22Rv1 (cell line): ENCODE results near the gene CMTM5.

ENCODE experiments used
- ZFX ChIP-seq: fragments of 450-650 bp; IDR thresholded peaks from 2 replicates; pipeline ENCODE4 v1.6.1; 2017; ENCODE audit warnings: antibody characterized with exemption, borderline replicate concordance
- TF ChIP-seq, protein P1 (sequence below): fragments of 450-650 bp; IDR thresholded peaks from 2 replicates; pipeline ENCODE4 v1.5.1; 2017; ENCODE audit warnings: mild to moderate bottlenecking

DNA sequence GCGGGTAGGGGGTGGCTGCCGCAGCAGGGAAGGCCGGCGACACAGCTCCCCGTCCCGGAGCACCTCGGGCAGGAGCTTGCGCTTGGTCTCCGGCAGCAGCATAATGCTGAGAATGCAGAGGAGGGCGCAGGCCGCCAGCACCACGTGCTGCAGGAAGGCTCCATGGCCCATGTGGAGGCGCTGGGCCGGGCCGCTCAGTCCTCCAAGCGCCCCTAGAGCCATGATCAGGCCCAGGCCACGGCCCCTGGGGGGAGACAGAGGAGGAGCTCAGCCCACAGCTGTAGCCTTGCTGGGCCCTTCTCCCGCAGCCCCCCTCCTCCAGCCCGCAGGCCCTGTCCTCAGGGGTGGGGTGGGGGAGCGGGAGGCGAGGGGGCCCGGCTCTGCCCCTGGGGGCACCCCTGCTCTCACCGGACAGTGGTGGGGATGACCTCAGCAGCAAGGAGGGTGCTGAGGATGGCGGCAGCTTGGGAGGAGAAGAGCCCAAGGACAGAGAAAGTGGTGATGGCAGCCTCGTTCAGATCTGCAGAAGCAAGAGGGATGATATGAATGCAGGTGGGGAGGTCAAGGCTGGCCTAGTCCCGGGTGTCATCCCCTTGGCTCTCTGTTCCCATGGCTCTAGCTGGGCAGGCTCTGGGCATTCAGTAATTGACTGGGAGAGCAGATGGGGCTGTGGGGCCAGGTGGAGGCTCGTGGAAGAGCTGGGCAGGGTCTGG is 30.0 kb upstream of the CMTM5 start:
- TF ChIP-seq, protein P1, sequence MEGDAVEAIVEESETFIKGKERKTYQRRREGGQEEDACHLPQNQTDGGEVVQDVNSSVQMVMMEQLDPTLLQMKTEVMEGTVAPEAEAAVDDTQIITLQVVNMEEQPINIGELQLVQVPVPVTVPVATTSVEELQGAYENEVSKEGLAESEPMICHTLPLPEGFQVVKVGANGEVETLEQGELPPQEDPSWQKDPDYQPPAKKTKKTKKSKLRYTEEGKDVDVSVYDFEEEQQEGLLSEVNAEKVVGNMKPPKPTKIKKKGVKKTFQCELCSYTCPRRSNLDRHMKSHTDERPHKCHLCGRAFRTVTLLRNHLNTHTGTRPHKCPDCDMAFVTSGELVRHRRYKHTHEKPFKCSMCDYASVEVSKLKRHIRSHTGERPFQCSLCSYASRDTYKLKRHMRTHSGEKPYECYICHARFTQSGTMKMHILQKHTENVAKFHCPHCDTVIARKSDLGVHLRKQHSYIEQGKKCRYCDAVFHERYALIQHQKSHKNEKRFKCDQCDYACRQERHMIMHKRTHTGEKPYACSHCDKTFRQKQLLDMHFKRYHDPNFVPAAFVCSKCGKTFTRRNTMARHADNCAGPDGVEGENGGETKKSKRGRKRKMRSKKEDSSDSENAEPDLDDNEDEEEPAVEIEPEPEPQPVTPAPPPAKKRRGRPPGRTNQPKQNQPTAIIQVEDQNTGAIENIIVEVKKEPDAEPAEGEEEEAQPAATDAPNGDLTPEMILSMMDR = no peak
- TF ChIP-seq ZFX = no peak
